Subcutaneous adipose tissue (tissue), 4 donors: ENCODE results near the gene PITPNB. TPM values are rescaled to one million over a fixed set of nuclear protein-coding genes. Genes with fewer than 3 reads are reported as not detected.

Experiments used
- CTCF ChIP-seq: fragments of 450-650 bp; IDR thresholded peaks from one replicate; pipeline ENCODE4 v1.5.1; 2016; ENCODE audit warnings: low read depth, mild to moderate bottlenecking, control low read depth, antibody characterized with exemption, moderate library complexity
- total RNA-seq, 4 donors: library from RNA; depleted of rRNA; stranded (reverse); fragments of >200 nt; gene quantifications; one replicate each; pipeline ENCODE4 v1.1.0, GENCODE V29; 2016

PITPNB gene
- total RNA-seq, 4 donors from 2014 or later, result 43.5 to 89.3 (median 46.5) TPM

- no peak for TF ChIP-seq CTCF
Measured at GRCh38 chr22:27842669-27843431, 76.2 kb downstream of the PITPNB start.

GRCh38 chr22:27842201-27842600, 76.9 kb downstream of the PITPNB start:
- TF ChIP-seq CTCF, result no peak

GRCh38 chr22:27840436-27840835, 78.6 kb downstream of the PITPNB start:
- no peak for TF ChIP-seq CTCF

- no peak for TF ChIP-seq CTCF
Measured at GRCh38 chr22:27839057-27839660, 79.9 kb downstream of the PITPNB start.

GRCh38 chr22:27836181-27836580, 82.9 kb downstream of the PITPNB start:
- TF ChIP-seq CTCF, result no peak

GRCh38 chr22:27835446-27835845, 83.6 kb downstream of the PITPNB start:
- TF ChIP-seq CTCF, result no peak

GRCh38 chr22:27834364-27835185, 84.5 kb downstream of the PITPNB start:
- TF ChIP-seq CTCF, result no peak
